GM21825 (cell line): ENCODE data around the gene AZU1.

Experiments
- ATAC-seq: cut with Tn5 transposase; IDR thresholded peaks from one replicate; pipeline ENCODE4 v1.9.1; 2021; ENCODE audit warnings: mild to moderate bottlenecking, moderate library complexity; ENCODE audit not compliant: unreplicated experiment

AZU1 gene

GRCh38 chr19:796692-797527 is 30.7 kb upstream of the AZU1 start, which contains the start of gene PTBP1:
Gene PTBP1 (plus strand): TSS chr19:797452. CDS start chr19:797498, 46 bp downstream.
- peak; percentile 69 for ATAC-seq

GRCh38 chr19:797528-798414 is 29.9 kb upstream of the AZU1 start:
- peak; percentile 33 for ATAC-seq

DNA sequence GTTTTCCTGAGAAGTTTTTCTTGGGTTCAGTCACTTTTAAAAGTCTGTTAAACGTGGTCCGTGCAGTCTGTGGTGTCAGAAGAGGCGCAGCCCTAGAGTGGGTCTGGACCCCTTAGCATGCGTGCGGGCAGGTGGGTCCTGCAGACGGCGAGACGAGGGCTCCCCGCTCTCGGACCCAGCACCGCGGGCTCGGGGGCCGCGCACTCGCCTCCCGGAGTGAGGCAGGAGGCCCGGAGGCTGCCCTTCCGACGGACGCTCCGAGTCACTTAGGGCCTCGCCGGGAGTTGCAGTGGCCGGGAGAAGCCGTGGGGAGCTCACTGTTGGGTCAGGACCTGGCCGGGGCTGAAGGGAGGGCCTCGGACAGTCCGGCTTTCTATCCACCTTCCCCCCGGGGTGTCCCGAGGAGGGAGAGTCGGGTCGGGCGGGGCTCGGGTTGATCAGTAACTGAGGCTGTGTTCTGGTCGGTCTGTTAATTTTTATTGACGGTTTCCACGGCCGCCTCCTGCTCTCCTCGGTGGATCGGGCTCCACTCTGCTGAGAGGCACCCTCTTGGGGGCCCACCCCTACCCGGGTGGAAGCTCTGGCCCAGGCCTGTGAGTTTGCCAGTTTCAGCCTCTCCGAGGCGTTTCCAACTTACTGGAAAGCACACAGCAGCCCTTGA is 29.1 kb upstream of the AZU1 start:
- ATAC-seq, result no peak

- ATAC-seq, result no peak
Measured at GRCh38 chr19:799076-799881, 28.4 kb upstream of the AZU1 start.

DNA sequence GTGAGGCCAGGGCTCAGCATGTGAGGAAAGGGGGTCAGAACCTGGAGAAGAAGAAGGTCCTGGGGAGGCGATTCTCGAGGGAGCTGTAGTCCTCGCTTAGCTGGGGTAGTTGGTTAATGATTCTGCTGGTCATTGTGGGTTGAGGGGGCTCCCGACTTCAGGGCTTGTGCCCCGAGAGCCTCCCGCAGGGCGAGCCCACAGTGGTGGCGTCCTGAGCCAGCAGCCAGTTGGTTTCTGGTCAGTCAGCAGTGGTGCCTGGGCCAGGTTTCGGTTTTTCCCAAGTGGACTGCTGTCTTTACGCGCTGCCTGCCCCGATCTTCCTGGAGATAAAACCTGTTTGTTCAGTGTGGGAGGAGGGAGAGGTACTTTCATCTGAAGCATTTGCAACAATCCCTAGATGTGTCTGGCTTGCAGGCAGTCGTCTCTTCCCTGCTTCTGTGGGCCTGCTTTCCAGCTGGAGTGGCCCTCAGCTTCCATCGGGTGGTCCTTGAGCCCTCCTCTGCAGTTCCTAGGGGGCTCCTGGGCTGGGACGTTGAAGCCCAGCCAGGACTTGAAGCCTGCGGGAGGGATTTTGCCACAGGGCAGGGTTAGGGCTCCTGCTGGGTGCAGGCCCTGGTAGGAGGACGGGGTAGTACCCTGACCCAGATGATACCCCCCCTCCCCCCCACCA is 27.1 kb upstream of the AZU1 start:
- no peak for ATAC-seq

DNA sequence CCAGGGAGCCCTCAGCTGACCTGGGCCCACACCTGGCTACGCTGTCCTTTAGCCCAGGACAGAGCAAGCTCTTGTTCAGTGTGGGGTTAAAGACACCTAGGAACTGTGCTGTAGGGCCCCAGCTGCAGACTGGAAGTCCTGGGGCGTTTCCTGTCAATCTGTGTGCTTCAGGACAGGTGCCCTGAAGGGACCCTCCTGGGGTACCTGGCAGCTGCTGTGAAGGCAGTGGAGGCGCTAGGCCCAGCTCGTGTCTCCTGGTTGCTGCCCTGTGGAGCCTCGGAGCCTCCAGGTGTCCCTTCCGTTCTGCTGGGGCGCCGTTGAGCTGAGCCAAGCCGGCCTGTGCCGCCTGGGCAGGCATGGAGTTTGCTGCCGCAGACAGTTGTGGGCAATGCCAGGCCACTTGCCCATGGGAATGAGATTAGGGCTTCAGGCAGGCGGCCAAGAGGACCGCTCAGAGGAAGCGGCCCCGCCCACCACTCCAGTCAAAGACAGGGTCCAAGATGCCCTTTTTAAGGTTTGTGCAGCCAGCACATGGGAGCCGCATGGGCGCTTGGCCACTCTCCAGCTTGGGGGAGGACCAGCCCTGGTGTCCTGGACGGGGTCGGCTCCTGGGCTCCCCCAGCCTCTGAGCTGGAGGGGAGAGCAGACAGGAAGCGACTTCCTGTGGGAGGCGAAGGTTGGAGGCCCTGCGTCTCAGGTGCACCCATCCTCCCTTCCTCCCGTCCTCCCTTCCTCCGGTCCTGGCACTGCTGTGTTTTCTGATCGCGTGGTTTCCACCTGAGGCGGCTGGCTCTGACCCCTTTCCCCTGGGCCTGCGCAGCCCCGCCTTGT is 26.4 kb upstream of the AZU1 start:
- ATAC-seq, result no peak

- ATAC-seq, result no peak
Measured at GRCh38 chr19:801861-802497, 25.7 kb upstream of the AZU1 start.

GRCh38 chr19:802498-803098 is 25.0 kb upstream of the AZU1 start:
- no peak for ATAC-seq

GRCh38 chr19:803099-803561 is 24.5 kb upstream of the AZU1 start:
- no peak for ATAC-seq

- no peak for ATAC-seq
Measured at GRCh38 chr19:803686-804418, 23.8 kb upstream of the AZU1 start.

DNA sequence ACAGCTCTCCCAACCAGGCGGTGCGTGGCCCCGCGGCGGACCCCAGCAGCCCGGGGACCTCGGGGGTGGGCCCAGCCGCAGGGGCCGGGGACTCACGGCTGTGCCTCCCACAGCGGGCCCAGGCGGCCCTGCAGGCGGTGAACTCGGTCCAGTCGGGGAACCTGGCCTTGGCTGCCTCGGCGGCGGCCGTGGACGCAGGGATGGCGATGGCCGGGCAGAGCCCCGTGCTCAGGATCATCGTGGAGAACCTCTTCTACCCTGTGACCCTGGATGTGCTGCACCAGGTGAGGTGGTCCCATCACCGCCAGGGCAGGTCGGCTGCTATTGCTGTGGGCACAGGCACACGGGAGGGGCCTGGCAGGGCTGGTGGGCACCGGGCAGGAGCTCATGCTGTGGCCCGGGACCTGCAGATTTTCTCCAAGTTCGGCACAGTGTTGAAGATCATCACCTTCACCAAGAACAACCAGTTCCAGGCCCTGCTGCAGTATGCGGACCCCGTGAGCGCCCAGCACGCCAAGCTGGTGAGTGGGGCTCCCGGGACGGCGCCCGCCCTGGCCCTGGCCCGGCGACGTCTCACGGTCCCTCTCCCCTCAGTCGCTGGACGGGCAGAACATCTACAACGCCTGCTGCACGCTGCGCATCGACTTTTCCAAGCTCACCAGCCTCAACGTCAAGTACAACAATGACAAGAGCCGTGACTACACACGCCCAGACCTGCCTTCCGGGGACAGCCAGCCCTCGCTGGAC is 23.0 kb upstream of the AZU1 start:
- ATAC-seq, result no peak

DNA sequence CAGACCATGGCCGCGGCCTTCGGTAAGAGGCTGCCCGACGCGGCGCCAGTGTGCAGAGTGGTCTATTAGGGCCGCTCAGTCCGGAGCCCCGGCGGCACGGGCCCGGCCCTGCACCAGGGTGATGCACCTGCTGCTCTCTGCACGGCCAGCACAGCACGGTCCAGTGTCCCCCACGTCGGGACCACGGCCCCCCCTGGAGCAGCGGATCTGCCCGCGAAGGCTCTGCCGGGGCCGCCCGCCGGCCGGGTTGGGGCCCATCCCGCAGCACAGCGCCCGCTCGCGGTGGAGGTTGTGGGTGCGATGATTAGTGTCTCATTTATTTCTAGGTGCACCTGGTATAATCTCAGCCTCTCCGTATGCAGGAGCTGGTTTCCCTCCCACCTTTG is 22.5 kb upstream of the AZU1 start:
- no peak for ATAC-seq

DNA sequence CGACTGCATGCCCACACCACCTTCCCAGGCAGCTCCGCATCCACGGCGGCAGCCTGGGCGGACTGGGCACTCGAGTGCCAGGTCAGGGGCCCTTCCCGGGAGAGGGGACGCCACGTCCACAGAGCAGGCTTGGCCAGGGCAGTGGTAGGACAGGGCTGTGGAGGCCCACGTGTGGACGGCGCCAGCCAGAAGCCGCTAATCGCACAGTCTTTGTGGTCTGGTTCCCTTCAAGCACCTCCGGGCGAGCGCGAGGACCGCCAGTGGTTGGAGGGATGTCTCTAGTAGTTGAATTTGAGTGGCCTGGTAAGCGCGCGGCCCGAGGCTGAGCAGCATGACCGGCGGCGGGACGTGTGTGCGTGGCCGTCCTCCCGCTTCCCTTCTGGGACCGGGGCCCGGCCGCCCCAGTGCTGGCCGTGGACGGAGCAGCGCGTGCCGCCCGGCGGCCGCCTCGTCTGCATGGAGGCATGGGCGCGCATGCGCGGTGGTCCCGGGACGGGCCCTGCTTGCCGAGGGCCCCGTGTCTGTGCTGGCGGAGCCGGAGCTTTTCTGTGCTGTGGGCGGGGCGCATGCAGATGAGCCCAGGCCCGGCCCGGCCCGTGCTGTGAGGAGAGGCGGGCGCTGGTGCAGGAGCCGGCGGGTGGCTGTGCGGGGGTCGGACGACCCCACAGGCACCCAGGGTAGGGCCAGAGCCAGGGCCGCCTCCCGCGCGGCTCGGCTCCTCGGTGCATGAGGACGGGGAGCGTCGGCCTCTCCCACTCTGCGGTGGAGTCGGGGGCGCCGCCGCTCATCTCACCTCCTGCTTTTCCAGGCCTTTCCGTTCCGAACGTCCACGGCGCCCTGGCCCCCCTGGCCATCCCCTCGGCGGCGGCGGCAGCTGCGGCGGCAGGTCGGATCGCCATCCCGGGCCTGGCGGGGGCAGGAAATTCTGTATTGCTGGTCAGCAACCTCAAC is 21.8 kb upstream of the AZU1 start:
- ATAC-seq, result no peak

DNA sequence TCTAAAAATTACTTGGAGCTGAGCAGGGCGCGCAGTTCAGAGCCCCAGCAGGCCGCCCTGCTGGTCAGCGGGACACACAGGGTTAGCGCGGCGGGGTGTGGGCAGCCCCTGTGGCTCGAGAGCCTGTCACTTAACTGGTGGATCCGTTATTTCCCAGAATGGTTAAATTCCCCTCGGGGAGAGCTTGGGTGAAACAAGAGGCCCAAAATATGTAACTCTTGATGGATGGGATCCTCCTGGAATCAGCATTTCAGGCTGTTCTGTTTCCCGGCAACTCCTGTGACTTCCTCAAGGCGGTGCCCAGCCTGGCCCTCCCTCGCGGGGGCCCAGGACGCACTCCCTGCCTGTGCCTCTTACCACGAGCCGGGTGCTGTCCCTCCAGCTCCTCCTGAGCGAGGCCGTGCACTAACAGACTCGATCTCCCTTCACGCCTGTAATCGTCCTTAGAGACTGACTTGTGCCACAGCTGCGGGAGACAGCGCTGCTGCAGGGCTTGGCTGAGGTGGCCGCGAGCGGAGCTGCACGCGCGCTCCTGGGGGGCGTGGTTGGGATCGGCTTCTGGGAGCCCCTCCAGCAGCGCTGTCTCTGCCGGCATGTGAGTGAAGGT is 20.7 kb upstream of the AZU1 start:
- ATAC-seq, result no peak
